T-helper 2 cell (primary cell): ENCODE results near the gene YWHAH.
"Not testable (repeated sequence)": the region's sequence is repeated elsewhere in the genome, so short reads cannot be mapped to it uniquely, and the experiment has no call there.

Source experiments
- DNase-seq, 5 experiments: peaks; one replicate each; pipeline versions ENCODE4 v3.0.0 to v3.0.0-alpha.2; 2012 to 2022

The YWHAH gene

GRCh38 chr22:31951194-31952093 lies 7.1 kb downstream of the YWHAH start:
- DNase-seq, result peak in 1 of 5 experiments; percentile 82

GRCh38 chr22:31952094-31952401 lies 7.7 kb downstream of the YWHAH start:
- no peak for DNase-seq

GRCh38 chr22:31952472-31952871 lies 8.1 kb downstream of the YWHAH start:
- no peak for DNase-seq

GRCh38 chr22:31953261-31953660 lies 8.9 kb downstream of the YWHAH start:
- no peak for DNase-seq

- no peak for DNase-seq
Observed at GRCh38 chr22:31954535-31955523, 10.5 kb downstream of the YWHAH start.

GRCh38 chr22:31956360-31956759 lies 12.0 kb downstream of the YWHAH start:
- DNase-seq, result no peak

- DNase-seq, result peak in 1 of 5 experiments; percentile 50
Observed at GRCh38 chr22:31957970-31958594, 13.7 kb downstream of the YWHAH start.

GRCh38 chr22:31958625-31959239 lies 14.4 kb downstream of the YWHAH start:
- peak in 2 of 5 experiments; percentile 37 to 50 for DNase-seq

GRCh38 chr22:31960767-31961166 lies 16.4 kb downstream of the YWHAH start:
- DNase-seq, result no peak

- DNase-seq, result no peak
Observed at GRCh38 chr22:31962387-31963125, 18.2 kb downstream of the YWHAH start.

GRCh38 chr22:31968022-31968421 lies 23.7 kb downstream of the YWHAH start:
- no peak for DNase-seq

GRCh38 chr22:31969789-31970489 lies 25.6 kb downstream of the YWHAH start:
- peak; percentile 25 to 72 (median 50) for DNase-seq

GRCh38 chr22:31970490-31971444 lies 26.4 kb downstream of the YWHAH start:
- peak; percentile 74 to 86 (median 80) for DNase-seq

GRCh38 chr22:31972180-31972579 lies 27.8 kb downstream of the YWHAH start:
- no peak for DNase-seq

GRCh38 chr22:31973739-31974138 lies 29.4 kb downstream of the YWHAH start:
- no peak for DNase-seq

- peak; percentile 38 to 76 (median 64) for DNase-seq
Observed at GRCh38 chr22:31977141-31977841, 33.0 kb downstream of the YWHAH start.

- no peak for DNase-seq
Observed at GRCh38 chr22:31977939-31978338, 33.6 kb downstream of the YWHAH start.

- DNase-seq, result no peak
Observed at GRCh38 chr22:31980628-31981027, 36.3 kb downstream of the YWHAH start.

- not testable (repeated sequence) for DNase-seq
Observed at GRCh38 chr22:31981976-31982375, 37.6 kb downstream of the YWHAH start.
